IMR-90 (cell line): ENCODE data around the gene PLEKHH1. TPM values are rescaled to one million over a fixed set of nuclear protein-coding genes. Genes with fewer than 3 reads are reported as not detected.

Experiments used
- ATAC-seq: fragments of 200-7000 bp; cut with Tn5 transposase; 2 replicates; pipeline ENCODE4 v1.9.1; 2020; ENCODE audit warnings: low read depth, mild to moderate bottlenecking, moderate library complexity
- BruUV-seq: library from RNA; stranded (reverse); fragments of 400-500 nt; replicated peaks from 2 replicates; lab custom pipeline; 2021; lab: Mats Ljungman, UMichigan
- CTCF ChIA-PET: fragments of 300-600 bp; formaldehyde crosslinking; extraction: SDS; loops from one replicate; lab custom pipeline; 2021; ENCODE audit warnings: antibody characterized with exemption; lab: Yijun Ruan, JAX
- POLR2A ChIA-PET: fragments of 300-600 bp; sonication (Branson Sonifier 250); formaldehyde crosslinking; loops from one replicate; lab custom pipeline; 2022; ENCODE audit warnings: antibody characterized with exemption; ENCODE audit not compliant: unreplicated experiment; lab: Charles Lee
- DNase-seq: peaks from one replicate; pipeline ENCODE4 v3.0.0; 2013
- H2AFZ ChIP-seq: replicated peaks from 2 replicates; pipeline ENCODE3; 2013; ENCODE audit warnings: low read length, mild to moderate bottlenecking; ENCODE audit not compliant: poor library complexity
- H2AK5ac ChIP-seq: 2 replicates; pipeline ENCODE4 v1.6.1; 2013; ENCODE audit warnings: low read depth, low read length, inconsistent platforms
- H2AK9ac ChIP-seq: replicated peaks from 2 replicates; pipeline ENCODE3; 2013; ENCODE audit warnings: mild to moderate bottlenecking, low read depth, low read length, moderate library complexity; ENCODE audit not compliant: poor library complexity
- H2BK120ac ChIP-seq: 2 replicates; pipeline ENCODE4 v1.6.1; 2013; ENCODE audit warnings: low read depth, low read length, inconsistent platforms
- H2BK15ac ChIP-seq: 3 replicates; pipeline ENCODE4 v1.6.1; 2013; ENCODE audit warnings: low read depth, low read length, inconsistent platforms
- H2BK20ac ChIP-seq: 2 replicates; pipeline ENCODE4 v1.6.1; 2013; ENCODE audit warnings: low read depth, mild to moderate bottlenecking, inconsistent platforms, low read length, moderate library complexity
- H2BK5ac ChIP-seq: 2 replicates; pipeline ENCODE4 v1.6.1; 2013; ENCODE audit warnings: mild to moderate bottlenecking, low read depth, low read length, inconsistent platforms; ENCODE audit not compliant: poor library complexity, severe bottlenecking
- H3K14ac ChIP-seq: replicated peaks from 2 replicates; pipeline ENCODE4 v1.6.1; 2013; ENCODE audit warnings: low read depth, low read length, inconsistent platforms
- H3K18ac ChIP-seq: 2 replicates; pipeline ENCODE4 v1.6.1; 2013; ENCODE audit warnings: low read depth, low read length, control low read depth
- H3K23ac ChIP-seq: 2 replicates; pipeline ENCODE4 v1.6.1; 2013; ENCODE audit warnings: low read depth, low read length, inconsistent platforms
- H3K27ac ChIP-seq: 2 replicates; pipeline ENCODE4 v1.5.1; 2013; ENCODE audit warnings: mild to moderate bottlenecking, control low read depth, low read length; ENCODE audit not compliant: insufficient read depth
- H3K27me3 ChIP-seq: 2 replicates; pipeline ENCODE4 v1.6.1; 2013; ENCODE audit warnings: low read length; ENCODE audit not compliant: control insufficient read depth, insufficient read depth
- H3K36me3 ChIP-seq: 2 replicates; pipeline ENCODE4 v1.6.1; 2013; ENCODE audit warnings: low read length, mixed read lengths; ENCODE audit not compliant: control insufficient read depth, insufficient read depth
- H3K4ac ChIP-seq: 2 replicates; pipeline ENCODE4 v1.6.1; 2013; ENCODE audit warnings: low read depth, low read length, inconsistent platforms
- H3K4me1 ChIP-seq: 2 replicates; pipeline ENCODE4 v1.6.1; 2013; ENCODE audit warnings: low read length, mixed read lengths; ENCODE audit not compliant: control insufficient read depth, insufficient read depth
- H3K4me2 ChIP-seq: 2 replicates; pipeline ENCODE4 v1.6.1; 2013; ENCODE audit warnings: low read depth, mild to moderate bottlenecking, control low read depth, low read length, moderate library complexity
- H3K4me3 ChIP-seq: 2 replicates; pipeline ENCODE4 v1.5.1; 2013; ENCODE audit warnings: low read depth, mild to moderate bottlenecking, control low read depth, low read length, moderate library complexity; ENCODE audit not compliant: insufficient read depth
- H3K56ac ChIP-seq: 2 replicates; pipeline ENCODE4 v1.6.1; 2013; ENCODE audit warnings: low read length, inconsistent platforms; ENCODE audit not compliant: insufficient read depth; ENCODE audit errors: extremely low read depth
- H3K79me1 ChIP-seq, 2 experiments: 2 replicates each; pipeline ENCODE4 v1.6.1; 2013; ENCODE audit warnings: low read length in 2 of 2, inconsistent platforms in 1 of 2, low read depth in 1 of 2
- H3K9ac ChIP-seq: 2 replicates; pipeline ENCODE4 v1.6.1; 2013; ENCODE audit warnings: low read depth, low read length, control low read depth
- H3K9me1 ChIP-seq: 2 replicates; pipeline ENCODE4 v1.6.1; 2013; ENCODE audit warnings: low read length, inconsistent platforms; ENCODE audit not compliant: insufficient read depth
- H3K9me3 ChIP-seq: 2 replicates; pipeline ENCODE4 v1.6.1; 2013; ENCODE audit warnings: low read length; ENCODE audit not compliant: control insufficient read depth, insufficient read depth
- H4K20me1 ChIP-seq: 2 replicates; pipeline ENCODE4 v1.6.1; 2013; ENCODE audit warnings: low read length, inconsistent platforms; ENCODE audit not compliant: insufficient read depth
- H4K5ac ChIP-seq: 2 replicates; pipeline ENCODE4 v1.6.1; 2013; ENCODE audit warnings: mild to moderate bottlenecking, low read depth, low read length, control low read depth
- H4K8ac ChIP-seq, 2 experiments: 2 replicates each; pipeline ENCODE4 v1.6.1; 2013; ENCODE audit warnings: low read depth in 2 of 2, low read length in 2 of 2, control low read depth in 1 of 2, inconsistent platforms in 1 of 2
- H4K91ac ChIP-seq: 2 replicates; pipeline ENCODE4 v1.6.1; 2013; ENCODE audit warnings: low read depth, low read length, inconsistent platforms; ENCODE audit not compliant: insufficient read depth
- FOS ChIP-seq: fragments of 150-350 bp; IDR thresholded peaks from 2 replicates; pipeline ENCODE4 v1.6.1; 2016; ENCODE audit warnings: low read depth, low read length
- MAFK ChIP-seq: IDR thresholded peaks from 2 replicates; pipeline ENCODE4 v1.6.1; 2012; ENCODE audit warnings: low read depth, low read length, improper control_type of control experiment
- MAZ ChIP-seq: IDR thresholded peaks from 2 replicates; pipeline ENCODE4 v1.6.1; 2012; ENCODE audit warnings: low read depth, mild to moderate bottlenecking, low read length, improper control_type of control experiment, moderate library complexity, borderline replicate concordance
- RAD21 ChIP-seq: IDR thresholded peaks from 2 replicates; pipeline ENCODE4 v1.6.1; 2012; ENCODE audit warnings: low read length, improper control_type of control experiment
- RCOR1 ChIP-seq: IDR thresholded peaks from 2 replicates; pipeline ENCODE4 v1.6.1; 2012; ENCODE audit warnings: mild to moderate bottlenecking, low read length, improper control_type of control experiment; ENCODE audit not compliant: insufficient replicate concordance
- WGBS, 2 experiments: methylation state at CpG; one replicate each; pipeline versions ENCODE4 v1.1.5 to v1.1.7; 2013; ENCODE audit warnings: missing lambda C conversion rate in 2 of 2; ENCODE audit not compliant: insufficient read length in 1 of 2; ENCODE audit errors: extremely low coverage in 2 of 2; 5-methylcytosine and 5-hydroxymethylcytosine counted together
- dilution Hi-C: fragments of 300-500 bp; cut with HindIII; formaldehyde crosslinking; loops from one replicate; pipeline ENCODE4 v1.14.3; 2018; ENCODE audit warnings: low sequenced_read_pairs; ENCODE audit not compliant: unreplicated experiment
- in situ Hi-C: fragments of 300-500 bp; cut with MboI; formaldehyde crosslinking; loops from 3 replicates; pipeline ENCODE4 v1.14.3; 2019; ENCODE audit warnings: low sequenced_read_pairs, inconsistent platforms, mixed read lengths
- intact Hi-C: fragments of 100-400 bp; cut with micrococcal nuclease; formaldehyde crosslinking; loops from 2 replicates; pipeline ENCODE4 v1.10.0; 2022
- polyA plus RNA-seq, 3 experiments: library from polyadenylated mRNA; depleted of rRNA; stranded (reverse); fragments of >200 nt; gene quantifications; 2 replicates each; pipeline ENCODE4 v1.2.3, GENCODE V29; 2012; ENCODE audit warnings: low replicate concordance in 1 of 3
- total RNA-seq: library from RNA; depleted of rRNA; stranded (reverse); fragments of >200 nt; gene quantifications from 2 replicates; pipeline ENCODE4 v1.2.3, GENCODE V29; 2012

The PLEKHH1 gene
- total and polyA plus RNA-seq, 2 of the 4 experiments (the other 2 are of a cell fraction) = under 0.01 to 0.34 TPM

DNA sequence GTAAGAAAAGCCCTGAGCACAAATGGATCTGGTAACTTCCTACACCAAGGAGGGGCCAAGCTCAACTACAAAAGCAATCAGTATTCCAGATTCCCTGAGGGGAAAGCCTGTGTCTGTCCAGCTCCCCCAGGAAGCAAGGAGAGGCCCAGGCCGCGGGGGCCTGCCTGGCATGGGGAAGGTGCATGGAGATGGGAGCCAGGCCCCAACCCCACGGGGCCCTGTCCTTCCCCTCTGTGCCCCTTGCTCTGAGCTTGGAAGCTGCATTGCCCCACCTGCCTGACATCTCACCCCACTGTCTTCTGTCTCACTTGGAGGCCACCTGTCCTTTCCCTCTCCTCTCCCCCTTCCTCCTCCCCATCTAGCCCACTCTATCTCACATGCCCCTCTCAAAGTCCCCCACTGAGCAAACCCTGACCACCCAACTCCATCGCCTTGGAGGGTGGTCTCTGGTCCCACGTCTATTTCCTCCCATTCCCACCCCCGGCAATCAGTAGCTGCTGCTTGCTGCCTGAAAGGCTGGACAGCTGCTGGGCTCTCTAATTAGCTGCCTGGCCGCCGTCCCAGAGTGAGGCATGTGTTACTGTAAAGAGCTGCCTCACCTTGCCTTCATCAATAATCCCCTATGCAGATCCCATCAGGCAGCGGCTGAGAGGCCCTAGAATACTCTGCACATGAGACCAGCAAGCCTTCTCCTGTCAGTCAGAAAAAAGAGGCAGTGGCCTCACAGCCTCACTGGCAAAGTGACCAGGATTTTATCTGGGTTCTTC is 41.2 kb upstream of the PLEKHH1 start:
- Histone ChIP-seq H3K4ac (no peak overlapping the region), H3K18ac (no peak overlapping the region), H4K20me1 (no peaks in the 10 kb centered on the region), H3K56ac (no peak overlapping the region), H2BK15ac (no peak overlapping the region), H2AK9ac (peak overlapping the region; percentile 62), H2BK120ac (no peak overlapping the region), H4K5ac (no peak overlapping the region), H3K36me3 (no peaks in the 10 kb centered on the region), H3K23ac (no peak overlapping the region), H4K91ac (no peak overlapping the region), H3K4me1 (no peaks in the 10 kb centered on the region), H3K9me1 (no peaks in the 10 kb centered on the region), H3K27me3 (peaks cover 22% of the 10 kb centered on the region; the same call in 1 of the 2 replicates), H2AK5ac (no peak overlapping the region), H3K79me1 (no peaks in the 10 kb centered on the region), H2AFZ (no peak overlapping the region), H3K4me2 (no peak overlapping the region), H3K27ac (no peak overlapping the region), H3K4me3 (no peak overlapping the region), H4K8ac (no peak overlapping the region), H3K9ac (no peak overlapping the region), H3K9me3 (peaks cover 9% of the 10 kb centered on the region), H3K14ac (no peak overlapping the region), H2BK5ac (no peak overlapping the region), H2BK20ac (no peak overlapping the region)
- WGBS, 2 experiments = 20% methylated on average over 1 of the region's 9 CpGs; no CpG with 5 or more reads in 1 of the 2 experiments
- no TSS peak for BruUV-seq
- intact Hi-C loops = no loop called here
- ATAC-seq (no peak), DNase-seq (no peak)
- in situ Hi-C loops = no loop called here
- POLR2A ChIA-PET = no interaction called here
- TF ChIP-seq RCOR1 = no peak
- TF ChIP-seq RAD21 = no peak
- TF ChIP-seq MAFK = no peak
- TF ChIP-seq MAZ = no peak
- no peak for TF ChIP-seq FOS
- dilution Hi-C loops = no loop called here
- CTCF ChIA-PET = no interaction called here
